ENCODE results near the gene CFAP54. TPM values are rescaled to one million over a fixed set of nuclear protein-coding genes. Genes with fewer than 3 reads are reported as not detected.

The CFAP54 gene
- total RNA-seq, 1 donor from 2014 or later, result 0.64 TPM

GRCh38 chr12:96513166-96513565, 23.8 kb downstream of the CFAP54 start:
- H3K9me3 Mint-ChIP-seq, result no peaks in the 10 kb centered on the region
- CTCF ChIA-PET, result interaction anchor here (1.4 kb wide), 1 partner anchor 114 kb away, joined by 3 read pairs; no protein-coding TSS in a partner anchor
- no peaks in the 10 kb centered on the region for H3K36me3 Mint-ChIP-seq (ENCODE audit: low read depth)
- ATAC-seq (ENCODE audit: low read depth) (no peak), DNase-seq (no peak)
- peaks cover 21% of the 10 kb centered on the region for H3K4me1 Mint-ChIP-seq
- no peak overlapping the region for H3K27ac Mint-ChIP-seq
- intact Hi-C loops (cut with micrococcal nuclease), result loop anchor here (10.0 kb wide), 2 partner anchors 218 to 658 kb away; partner anchors contain the start of gene SNRPF
- TF ChIP-seq CTCF (IDR thresholded peaks at IDR 0.05), result no peak
- H3K27me3 Mint-ChIP-seq, result no peaks in the 10 kb centered on the region
- H3K4me3 Mint-ChIP-seq, result no peak overlapping the region
- POLR2A ChIA-PET, result interaction anchor here (2.0 kb wide), 1 partner anchor 113 kb away, joined by 14 read pairs; the partner anchor contains the start of gene CDK17

GRCh38 chr12:96513681-96514080, 24.3 kb downstream of the CFAP54 start:
- intact Hi-C loops (cut with micrococcal nuclease), result loop anchor here (10.0 kb wide), 2 partner anchors 219 to 659 kb away; partner anchors contain the start of gene SNRPF
- Mint-ChIP-seq H3K4me1 (peaks cover 21% of the 10 kb centered on the region), H3K4me3 (no peak overlapping the region), H3K27me3 (no peaks in the 10 kb centered on the region), H3K36me3 (ENCODE audit: low read depth) (no peaks in the 10 kb centered on the region), H3K27ac (no peak overlapping the region), H3K9me3 (no peaks in the 10 kb centered on the region)
- ATAC-seq (ENCODE audit: low read depth) (no peak), DNase-seq (no peak)
- TF ChIP-seq CTCF (IDR thresholded peaks at IDR 0.05), result no peak
- CTCF ChIA-PET, result interaction anchor here (1.0 to 1.4 kb wide), 2 partner anchors 114 to 298 kb away, joined by 3 to 4 read pairs; no protein-coding TSS in a partner anchor
- POLR2A ChIA-PET, result interaction anchor here (1.0 to 2.0 kb wide), 2 partner anchors 94 to 114 kb away, joined by 3 to 14 read pairs; partner anchors contain the start of gene CDK17

GRCh38 chr12:96514328-96514727, 25.0 kb downstream of the CFAP54 start:
- Mint-ChIP-seq H3K27ac (peak overlapping the region; percentile 31), H3K9me3 (no peaks in the 10 kb centered on the region)
- intact Hi-C loops (cut with micrococcal nuclease), result loop anchor here (10.0 kb wide), 2 partner anchors 220 to 660 kb away; partner anchors contain the start of gene SNRPF

GRCh38 chr12:96516472-96517430, 27.4 kb downstream of the CFAP54 start:
- intact Hi-C loops (cut with micrococcal nuclease), result loop anchor here (1.0 to 10.0 kb wide), 9 partner anchors 27 to 1400 kb away; partner anchors contain the start of genes CFAP54 and SNRPF
- ChIA-PET POLR2A (interaction anchor here (0.7 to 2.7 kb wide), 8 partner anchors 14 to 394 kb away, joined by 3 to 18 read pairs (median 4); partner anchors contain the start of genes CDK17 and CFAP54), CTCF (interaction anchor here (0.6 to 4.6 kb wide), 22 partner anchors 9 to 1399 kb away, joined by 3 to 77 read pairs (median 5); partner anchors contain the start of genes CDK17 and CFAP54)
- ATAC-seq (ENCODE audit: low read depth) (peak; percentile 54), DNase-seq (peak; percentile 59)
- TF ChIP-seq CTCF (IDR thresholded peaks at IDR 0.05), result no peak
- no peak overlapping the region for H3K27ac Mint-ChIP-seq
- H3K4me1 Mint-ChIP-seq, result peaks cover 21% of the 10 kb centered on the region
- no peaks in the 10 kb centered on the region for H3K27me3 Mint-ChIP-seq
- no peak overlapping the region for H3K4me3 Mint-ChIP-seq
- H3K36me3 Mint-ChIP-seq (ENCODE audit: low read depth), result no peaks in the 10 kb centered on the region
- H3K9me3 Mint-ChIP-seq, result no peaks in the 10 kb centered on the region

More at GRCh38 chr12:96514328-96514727, 25.0 kb downstream of the CFAP54 start:
- ChIA-PET CTCF (interaction anchor here (1.0 to 1.4 kb wide), 3 partner anchors 115 to 457 kb away, joined by 3 to 4 read pairs (median 4); no protein-coding TSS in a partner anchor), POLR2A (interaction anchor here (1.0 to 2.0 kb wide), 2 partner anchors 95 to 114 kb away, joined by 3 to 14 read pairs; partner anchors contain the start of gene CDK17)
- Mint-ChIP-seq H3K4me3 (no peak overlapping the region), H3K27me3 (no peaks in the 10 kb centered on the region), H3K36me3 (ENCODE audit: low read depth) (no peaks in the 10 kb centered on the region), H3K4me1 (peaks cover 21% of the 10 kb centered on the region)
- peak; percentile 84 for ATAC-seq (ENCODE audit: low read depth)
- TF ChIP-seq CTCF (IDR thresholded peaks at IDR 0.05), result no peak
- no peak for DNase-seq

All from activated B cell treated with CpG ODN at 0.5 μM for 24 hours (primary cell).